Embryonic facial prominence (tissue), 1 donor: ENCODE measurements around the gene TEKT4.
"Not testable (repeated sequence)": the region's sequence is repeated elsewhere in the genome, so short reads cannot be mapped to it uniquely, and the experiment has no call there.

Experiments
- DNase-seq: peaks from one replicate; pipeline ENCODE4 v3.0.0-alpha.2; 2016; ENCODE audit errors: extremely low spot score

Gene TEKT4

DNA sequence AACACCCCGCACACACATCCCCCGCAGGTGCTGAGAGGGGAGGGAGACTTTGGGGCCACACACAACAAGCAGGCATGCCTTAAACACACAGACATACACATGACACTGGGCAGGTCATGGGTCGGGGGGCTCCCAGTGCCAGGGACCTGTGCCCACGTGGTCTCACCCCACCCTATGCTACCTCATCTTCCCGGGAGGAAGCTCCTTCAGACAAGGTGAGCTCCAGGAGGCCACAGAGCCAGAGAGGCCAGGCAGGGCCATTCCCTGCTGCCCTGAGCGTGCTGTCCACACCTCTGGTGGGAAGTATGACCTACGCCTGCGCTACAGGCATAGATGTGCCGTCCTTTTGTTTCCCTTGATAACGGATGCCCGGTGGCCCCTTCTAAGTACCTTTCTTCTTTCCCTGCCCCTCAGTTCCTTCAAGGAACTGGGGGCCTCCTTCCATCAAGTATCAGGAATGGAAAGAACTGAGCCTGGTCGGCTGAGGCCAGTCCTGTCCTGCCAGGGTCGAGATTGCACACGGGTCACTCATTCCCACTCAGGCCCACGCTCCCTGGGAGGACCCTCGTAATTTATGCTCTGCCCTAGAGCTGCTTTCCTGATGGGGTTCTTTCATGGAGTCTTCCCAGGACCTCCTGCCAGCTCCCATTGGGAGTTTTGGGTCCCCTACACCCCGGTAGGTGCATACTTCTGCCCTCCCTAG lies 4.7 kb downstream of the TEKT4 start:
- DNase-seq: no peak

DNA sequence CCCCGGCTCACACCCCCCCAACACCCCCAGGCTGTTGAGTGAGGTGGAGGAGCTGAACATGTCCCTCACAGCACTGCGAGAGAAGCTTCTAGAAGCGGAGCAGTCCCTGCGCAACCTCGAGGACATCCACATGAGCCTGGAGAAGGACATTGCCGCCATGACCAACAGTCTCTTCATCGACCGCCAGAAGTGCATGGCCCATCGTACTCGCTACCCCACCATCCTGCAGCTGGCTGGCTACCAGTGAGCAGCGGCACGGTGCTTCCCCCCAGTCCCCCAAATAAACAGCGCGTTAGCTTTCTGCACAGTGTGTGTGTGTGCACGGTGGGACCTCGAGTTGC lies 5.3 kb downstream of the TEKT4 start:
- DNase-seq: no peak

DNA sequence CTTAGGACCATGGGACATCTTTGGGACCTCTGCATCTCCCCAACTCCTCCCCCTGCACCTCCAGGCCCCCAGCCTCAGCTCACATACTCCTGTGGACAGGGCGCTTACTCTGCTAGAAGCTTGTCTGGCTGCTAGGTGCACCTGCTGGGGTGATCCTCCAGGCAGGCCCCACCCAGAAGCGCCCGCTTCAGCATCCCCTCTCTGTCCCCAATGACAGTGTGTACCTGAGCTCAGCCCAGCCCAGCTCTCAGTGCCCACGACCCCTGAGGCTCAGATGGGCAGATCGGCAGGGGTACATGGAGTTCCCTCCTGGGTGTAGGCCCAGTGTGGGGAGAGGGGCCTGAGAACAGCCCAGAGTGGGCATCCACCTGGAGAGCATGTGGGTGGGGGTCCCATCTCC lies 5.9 kb downstream of the TEKT4 start:
- no peak for DNase-seq

DNA sequence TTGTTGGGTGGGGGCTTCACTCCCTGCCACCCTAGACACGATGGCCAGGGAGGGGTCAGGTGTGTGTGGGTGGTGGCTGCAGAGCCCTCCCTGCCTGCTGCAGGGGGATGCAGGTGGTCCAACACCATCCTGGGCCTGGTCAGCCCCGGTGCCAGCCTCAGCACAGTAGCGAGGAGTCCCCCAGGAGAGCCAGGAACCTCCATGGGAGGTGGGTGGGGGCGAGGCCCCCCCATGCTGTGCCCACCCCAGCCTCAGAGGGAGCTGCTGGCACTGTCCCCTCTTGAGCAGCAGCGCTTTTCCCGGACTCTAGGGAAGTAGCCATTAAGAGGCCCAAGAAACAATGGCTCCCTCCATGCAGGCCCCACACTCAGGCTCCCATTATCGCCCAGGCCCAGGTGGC lies 7.3 kb downstream of the TEKT4 start:
- DNase-seq: not testable (repeated sequence)

DNA sequence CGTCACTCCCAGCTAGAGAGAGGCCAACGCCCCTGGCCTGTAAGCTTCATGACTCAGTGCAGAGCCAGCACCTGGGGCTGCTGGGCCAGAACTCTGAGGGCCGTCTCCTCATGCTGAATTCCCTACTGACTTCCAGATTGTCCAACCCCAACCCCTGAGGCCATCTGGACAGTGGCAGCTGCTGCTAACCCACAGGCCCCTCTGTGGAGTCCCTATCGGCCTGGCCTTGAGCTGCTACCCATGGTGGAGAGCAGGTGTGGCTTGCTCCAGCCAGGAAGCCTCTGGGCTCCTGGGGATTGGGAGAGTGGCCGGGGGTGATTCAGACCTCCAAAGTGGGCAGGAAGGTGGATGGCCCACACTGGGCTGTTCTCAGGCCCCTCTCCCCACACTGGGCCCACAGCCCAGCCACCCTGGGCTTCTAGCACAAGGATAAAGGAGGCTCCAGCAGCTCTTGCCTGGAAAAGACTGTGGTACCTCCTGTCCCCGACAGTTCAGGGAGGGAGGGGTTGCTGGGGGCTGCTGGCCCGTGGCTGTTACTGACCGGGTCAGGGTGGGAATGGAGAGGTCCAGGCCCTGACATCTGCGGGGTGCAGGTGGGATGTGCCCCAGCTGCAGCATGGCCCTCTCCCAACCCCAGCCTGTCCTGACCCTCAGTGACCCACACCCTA lies 8.2 kb downstream of the TEKT4 start:
- DNase-seq: no peak

DNA sequence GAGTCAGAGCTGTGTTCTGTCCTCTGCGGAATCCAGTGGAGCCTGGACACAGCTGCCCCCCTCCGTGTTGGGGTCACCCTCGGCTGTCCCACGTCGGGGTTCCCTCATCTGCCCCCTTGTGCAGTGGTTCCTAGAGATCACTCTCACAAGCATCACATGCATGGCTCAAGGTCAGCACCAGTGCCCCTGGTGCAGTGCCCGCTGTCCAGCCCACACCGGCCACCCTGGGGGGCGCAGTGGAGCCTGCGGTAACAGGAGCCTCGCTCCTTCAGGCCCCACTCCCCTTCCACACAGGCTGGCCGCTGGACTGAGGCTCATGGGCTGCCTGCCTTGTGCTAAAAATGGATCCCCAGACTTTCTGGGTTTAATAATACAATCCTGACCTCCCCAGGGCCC lies 8.8 kb downstream of the TEKT4 start:
- no peak for DNase-seq

DNA sequence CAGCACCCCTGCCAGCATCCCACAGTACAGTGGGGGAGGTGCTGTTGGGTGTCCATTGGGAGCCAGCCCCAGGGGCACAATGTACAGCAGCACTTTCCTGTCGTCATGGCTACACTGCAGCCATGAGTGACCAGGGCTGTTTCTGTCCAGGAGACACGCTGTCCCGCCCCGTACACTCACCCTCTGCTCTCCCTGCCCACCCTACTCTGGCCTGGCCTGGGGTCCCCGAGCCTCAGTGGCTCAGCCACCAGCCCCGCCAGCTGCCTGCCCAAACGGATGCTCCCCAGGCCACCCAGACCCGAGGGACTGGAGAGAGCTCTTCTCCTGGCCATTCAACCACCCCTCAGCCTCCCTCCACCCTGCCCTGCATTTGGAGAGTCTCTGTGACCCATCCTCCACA lies 9.3 kb downstream of the TEKT4 start:
- no peak for DNase-seq

DNA sequence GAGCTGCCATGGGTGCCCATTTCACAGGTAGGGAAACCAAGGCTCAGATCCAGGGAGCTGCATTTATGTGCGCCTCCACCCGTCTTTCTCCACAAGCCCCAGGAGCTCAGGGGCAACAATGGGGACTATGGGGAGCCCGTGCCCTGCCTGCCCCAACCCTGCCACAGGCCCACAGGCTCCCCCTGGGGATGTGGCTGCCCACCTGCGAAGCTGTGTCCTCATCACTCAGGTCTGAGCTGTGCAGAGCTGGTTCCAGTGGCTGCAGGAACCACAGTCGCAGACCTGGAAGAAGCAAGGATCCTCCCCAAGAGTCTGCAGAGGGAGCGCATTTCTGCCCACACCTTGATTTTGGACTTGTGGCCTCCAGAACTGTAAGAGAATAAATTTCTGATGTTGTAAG lies 9.8 kb downstream of the TEKT4 start:
- no peak for DNase-seq

DNA sequence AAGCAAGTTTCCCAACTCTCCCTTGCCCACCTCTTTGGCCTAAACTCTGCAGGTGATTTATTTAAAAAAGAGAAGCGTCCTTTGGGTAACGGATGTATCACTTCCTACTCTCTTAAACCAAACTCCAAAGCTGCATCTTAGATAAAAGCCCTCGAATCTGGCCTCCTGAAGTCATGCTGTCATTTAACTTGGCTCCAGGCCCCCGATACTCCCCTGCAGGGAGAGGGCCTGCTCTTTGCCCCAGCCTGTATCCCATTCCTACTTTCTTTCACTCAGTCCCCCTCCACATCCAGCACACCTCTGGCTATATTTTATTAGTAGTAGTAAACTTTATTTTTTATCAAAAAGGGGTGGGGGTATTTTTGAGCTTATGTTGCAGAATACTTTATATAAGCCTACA lies 19.0 kb downstream of the TEKT4 start:
- DNase-seq: no peak

DNA sequence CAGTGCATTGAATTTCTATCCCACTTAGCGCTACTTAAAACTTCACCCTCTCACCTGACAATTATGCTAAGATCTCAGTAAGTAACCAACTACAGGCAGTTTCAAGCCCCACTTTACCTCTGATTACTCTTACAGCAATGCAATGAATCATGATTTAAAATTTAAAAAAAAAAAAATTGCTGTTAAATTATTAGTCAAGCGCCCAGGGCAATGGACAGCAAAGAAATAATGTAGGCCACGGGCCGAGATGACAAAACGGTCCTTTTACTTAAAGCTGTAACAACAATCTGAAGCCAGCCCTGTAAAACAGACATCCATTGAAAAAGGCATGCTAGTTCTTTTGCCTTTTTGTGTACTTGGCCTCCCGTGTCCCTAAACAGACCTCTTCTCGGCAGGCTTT lies 24.0 kb downstream of the TEKT4 start:
- not testable (repeated sequence) for DNase-seq

DNA sequence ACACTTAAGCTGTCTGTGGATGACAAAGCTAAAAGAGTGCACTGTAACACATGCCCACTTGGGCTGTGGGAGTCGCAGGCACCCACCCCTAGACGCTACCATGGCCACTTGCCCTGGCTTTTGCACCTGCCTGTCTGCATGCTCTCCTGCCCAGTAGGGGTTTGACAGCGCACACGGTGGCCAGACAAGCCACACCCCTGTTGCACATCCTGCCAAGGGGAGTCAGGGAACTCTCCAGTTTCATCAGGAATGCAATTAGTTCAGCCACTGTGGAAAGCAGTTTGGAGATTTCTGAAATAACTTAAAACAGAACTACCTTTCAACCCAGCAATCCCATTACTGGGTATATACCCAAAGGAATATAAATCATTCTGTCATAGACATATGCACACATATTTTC lies 35.7 kb downstream of the TEKT4 start:
- DNase-seq: not testable (repeated sequence)

DNA sequence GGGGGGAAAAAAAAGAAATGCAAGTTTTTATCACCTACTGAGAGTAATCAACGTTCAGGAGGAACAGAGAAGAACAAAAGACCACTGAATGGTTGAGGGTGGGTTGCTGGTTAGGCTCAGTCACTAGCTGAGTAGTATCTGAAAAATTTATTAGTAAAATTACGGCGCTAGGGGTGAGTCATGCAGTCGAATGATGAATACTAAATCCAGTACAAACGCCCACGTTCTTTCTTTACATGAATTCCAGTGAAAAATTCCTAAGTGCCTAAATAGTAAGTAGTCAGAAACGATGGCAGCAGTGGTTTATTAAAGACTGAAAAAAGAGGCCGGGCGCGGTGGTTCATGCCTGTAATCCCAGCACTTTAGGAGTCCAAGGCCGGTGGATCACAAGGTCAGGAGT lies 52.0 kb downstream of the TEKT4 start:
- DNase-seq: no peak

DNA sequence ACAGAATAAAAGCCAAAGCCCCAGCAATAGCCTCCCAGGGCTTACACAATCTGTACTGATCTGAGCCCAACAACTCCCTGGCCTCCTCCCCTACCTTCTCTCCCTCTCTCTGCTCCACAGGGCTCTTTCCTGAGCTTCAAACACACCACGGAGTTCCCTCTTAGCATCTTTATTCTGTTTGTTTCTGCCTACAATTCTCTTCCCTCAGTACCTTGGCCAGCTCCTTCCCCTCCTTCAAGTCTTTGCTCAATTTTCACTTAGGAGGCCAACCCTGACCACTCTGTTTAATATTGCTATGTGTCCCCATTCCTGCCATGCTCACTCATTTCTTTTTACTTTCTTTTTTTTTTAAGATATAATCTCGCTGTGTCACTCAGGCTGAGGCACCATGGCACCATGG lies 53.8 kb downstream of the TEKT4 start:
- DNase-seq: not testable (repeated sequence)
